ENCODE results near the gene BLOC1S3. TPM values are rescaled to one million over a fixed set of nuclear protein-coding genes. Genes with fewer than 3 reads are reported as not detected.

Gene BLOC1S3
- total and polyA plus RNA-seq, 4 experiments from 2014 or later = 5.3 to 29.9 (median 20.9) TPM

DNA sequence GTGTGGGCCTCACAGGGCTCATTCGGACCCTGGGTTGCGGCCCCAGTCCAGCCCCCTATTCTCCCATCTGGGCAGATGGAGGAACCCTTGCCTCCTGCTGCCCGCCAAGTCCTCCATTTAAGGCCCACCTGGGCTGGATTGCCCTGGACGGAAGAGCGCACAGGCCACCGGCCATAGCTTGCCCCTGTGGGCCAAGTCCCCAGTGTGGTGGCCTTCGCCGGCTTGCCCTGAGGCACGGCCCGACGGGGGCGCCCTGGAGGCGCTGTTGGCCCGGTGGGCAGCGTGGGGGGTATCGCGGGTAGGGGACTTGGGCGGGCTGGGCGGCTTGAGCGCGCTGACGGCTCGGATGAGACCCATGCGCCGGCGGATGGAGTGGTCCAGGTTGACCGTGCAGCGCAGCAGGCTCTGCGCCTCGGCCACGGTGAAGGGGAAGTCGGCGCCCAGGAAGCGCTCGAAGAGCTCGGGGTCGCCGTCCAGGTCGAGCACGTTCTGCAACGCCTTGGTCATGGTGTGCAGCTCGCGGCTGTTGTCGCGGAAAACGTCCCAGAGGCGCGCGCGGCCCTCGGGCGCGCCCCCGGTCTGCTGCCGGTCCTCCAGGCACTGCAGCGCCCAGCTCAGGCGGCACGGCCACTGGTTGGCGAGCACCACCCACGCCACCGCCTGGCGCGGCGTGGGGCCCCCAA is 26.6 kb upstream of the BLOC1S3 start:
- H3K36me3 Mint-ChIP-seq = no peaks in the 10 kb centered on the region
- intact Hi-C loops (cut with micrococcal nuclease) = loop anchor here (1.0 kb wide), 1 partner anchor 26 kb away; the partner anchor contains the start of genes BLOC1S3 and TRAPPC6A
- no peak overlapping the region for H3K27ac ChIP-seq (ENCODE audit: low read depth, low read length)
- peak overlapping the region in 6 of 8 donors; percentile 17 to 72 (median 32) for H3K4me3 Mint-ChIP-seq
- POLR2A ChIA-PET (ENCODE audit: partially characterized antibody) = interaction anchor here (0.6 to 4.3 kb wide), 7 partner anchors 12 to 113 kb away, joined by 3 to 54 read pairs (median 5); partner anchors contain the start of genes BLOC1S3, CLASRP, PPP1R37 and TRAPPC6A
- H3K27ac Mint-ChIP-seq = peak overlapping the region in 2 of 7 donors; percentile 48 to 50
- no peaks in the 10 kb centered on the region for H3K9me3 ChIP-seq (ENCODE audit: control insufficient read depth in 1 of 2, low read length in 2 of 2)
- peaks cover 3% of the 10 kb centered on the region for H3K27me3 ChIP-seq (ENCODE audit: insufficient read depth, low read length)
- H3K4me3 ChIP-seq (ENCODE audit: low read length in 2 of 2) = peak overlapping the region in 1 of 2 donors; percentile 60
- DNase-seq = peak in 1 of 5 donors; percentile 13
- no peaks in the 10 kb centered on the region for H3K9me3 Mint-ChIP-seq
- CTCF ChIA-PET (ENCODE audit: partially characterized antibody) = interaction anchor here (0.5 to 1.8 kb wide), 5 partner anchors 16 to 181 kb away, joined by 3 to 7 read pairs (median 4); partner anchors contain the start of gene BLOC1S3
- no peaks in the 10 kb centered on the region for H3K36me3 ChIP-seq (ENCODE audit: insufficient read depth, low read length)
- peaks cover 14 to 37% (median 25%) of the 10 kb centered on the region in 4 donors for H3K4me1 Mint-ChIP-seq
- peaks cover 28% of the 10 kb centered on the region for H3K4me1 ChIP-seq (ENCODE audit: insufficient read depth, low read length)
- H3K27me3 Mint-ChIP-seq = peaks cover 1 to 6% of the 10 kb centered on the region in 2 donors

DNA sequence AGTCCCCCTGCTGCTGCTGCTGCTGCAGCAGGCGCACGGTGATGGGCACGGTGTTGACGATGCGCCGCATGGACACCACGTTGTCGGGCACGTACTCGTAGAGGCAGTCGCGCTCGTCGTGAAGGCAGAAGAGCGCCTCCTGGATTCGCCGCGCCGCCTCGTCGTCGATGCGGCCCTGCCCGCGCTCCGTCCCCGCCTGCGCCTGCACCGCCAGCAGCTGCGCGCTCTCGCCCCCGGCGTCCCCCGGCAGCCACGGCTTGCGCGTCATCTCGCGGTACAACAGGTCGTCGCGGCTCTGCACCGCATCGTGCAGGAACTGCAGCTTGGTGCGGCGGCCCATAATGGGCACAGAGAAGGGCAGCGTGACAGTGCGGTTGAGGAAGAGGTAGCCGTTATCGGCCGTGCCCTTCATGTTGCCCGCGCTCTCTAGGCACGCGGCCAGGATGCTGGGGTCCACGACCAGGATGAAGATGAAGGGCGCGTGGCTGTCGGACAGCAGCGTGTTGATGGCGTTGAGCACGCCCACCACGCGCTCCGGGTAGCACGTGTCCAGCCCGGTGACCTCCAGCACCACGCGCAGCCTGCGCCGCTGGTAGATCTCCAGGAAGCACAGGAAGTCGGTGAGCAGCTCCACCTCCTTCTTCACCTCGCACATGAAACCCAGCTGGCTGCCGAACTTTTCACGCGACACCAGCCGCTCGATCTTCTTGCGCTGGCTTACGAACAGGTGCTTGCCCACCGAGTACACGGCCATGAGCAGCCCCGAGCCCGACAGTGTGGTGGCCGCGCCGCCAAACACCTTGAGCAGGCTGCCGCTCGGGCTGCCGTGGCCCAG is 25.9 kb upstream of the BLOC1S3 start:
- Histone ChIP-seq H3K27me3 (ENCODE audit: insufficient read depth, low read length) (peaks cover 3% of the 10 kb centered on the region), H3K4me3 (ENCODE audit: low read length in 2 of 2) (peak overlapping the region in 1 of 2 donors; percentile 60), H3K36me3 (ENCODE audit: insufficient read depth, low read length) (no peaks in the 10 kb centered on the region), H3K4me1 (ENCODE audit: insufficient read depth, low read length) (peaks cover 28% of the 10 kb centered on the region), H3K27ac (ENCODE audit: low read depth, low read length) (no peak overlapping the region), H3K9me3 (ENCODE audit: control insufficient read depth in 1 of 2, low read length in 2 of 2) (no peaks in the 10 kb centered on the region)
- Mint-ChIP-seq H3K9me3 (no peaks in the 10 kb centered on the region), H3K27ac (peak overlapping the region; percentile 73 to 83 (median 76)), H3K27me3 (peaks cover 1 to 6% of the 10 kb centered on the region in 2 donors), H3K4me3 (peak overlapping the region; percentile 79 to 90 (median 82)), H3K4me1 (peaks cover 14 to 37% (median 25%) of the 10 kb centered on the region in 4 donors), H3K36me3 (no peaks in the 10 kb centered on the region)
- peak; percentile 52 to 69 (median 64) for DNase-seq
- intact Hi-C loops (cut with micrococcal nuclease) = loop anchor here (1.0 kb wide), 1 partner anchor 26 kb away; the partner anchor contains the start of genes BLOC1S3 and TRAPPC6A
- ChIA-PET CTCF (ENCODE audit: partially characterized antibody) (interaction anchor here (0.6 to 2.1 kb wide), 8 partner anchors 9 to 149 kb away, joined by 3 to 7 read pairs (median 4); partner anchors contain the start of gene BLOC1S3), POLR2A (ENCODE audit: partially characterized antibody) (interaction anchor here (0.7 to 4.3 kb wide), 10 partner anchors 10 to 198 kb away, joined by 3 to 54 read pairs (median 4); partner anchors contain the start of genes BLOC1S3, CLASRP, CLPTM1 and PPP1R37)

DNA sequence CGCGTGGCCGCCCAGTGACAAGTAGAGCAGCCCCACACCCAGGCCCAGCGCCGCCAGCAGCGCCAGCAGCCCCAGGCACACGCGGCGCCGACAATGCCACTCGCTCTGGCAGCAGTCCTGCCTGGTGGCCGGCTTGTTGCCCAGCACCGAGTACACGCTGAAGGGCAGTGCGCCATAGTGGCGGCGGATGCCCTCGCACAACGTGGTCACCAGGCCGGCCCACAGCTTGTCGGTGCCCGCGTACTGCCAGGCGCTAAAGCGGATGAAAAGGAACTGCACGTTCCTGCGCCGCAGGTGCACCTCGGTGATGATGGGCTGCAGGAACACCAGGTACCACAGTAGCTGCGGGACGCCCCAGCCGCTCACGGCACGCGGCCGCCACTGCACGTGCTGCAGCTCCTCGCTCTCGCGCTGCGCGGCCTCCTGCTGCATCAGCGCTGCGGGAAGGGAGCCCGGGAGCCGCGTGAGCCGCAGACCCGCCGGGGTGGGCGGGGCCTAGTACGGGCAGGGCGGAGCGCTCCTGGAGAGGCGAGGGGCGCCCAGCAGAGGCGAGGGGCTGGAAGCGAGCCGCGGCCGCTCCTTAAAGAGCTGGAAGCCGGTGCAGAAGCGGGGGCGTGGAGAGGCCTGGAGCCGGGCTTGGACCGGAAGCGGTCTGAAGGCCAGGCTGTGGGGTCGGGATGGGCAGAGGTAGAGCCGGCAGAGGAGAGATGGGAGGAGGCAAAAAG is 25.1 kb upstream of the BLOC1S3 start:
- peaks cover 14 to 37% (median 25%) of the 10 kb centered on the region in 4 donors for H3K4me1 Mint-ChIP-seq
- ChIA-PET CTCF (ENCODE audit: partially characterized antibody) (interaction anchor here (0.6 to 2.1 kb wide), 5 partner anchors 10 to 148 kb away, joined by 3 to 7 read pairs (median 3); partner anchors contain the start of gene BLOC1S3), POLR2A (ENCODE audit: partially characterized antibody) (interaction anchor here (1.0 to 4.3 kb wide), 9 partner anchors 9 to 199 kb away, joined by 3 to 54 read pairs (median 5); partner anchors contain the start of genes BLOC1S3, CLASRP, CLPTM1 and PPP1R37)
- Histone ChIP-seq H3K4me1 (ENCODE audit: insufficient read depth, low read length) (peaks cover 28% of the 10 kb centered on the region), H3K4me3 (ENCODE audit: low read length in 2 of 2) (peak overlapping the region in 1 of 2 donors; percentile 60), H3K36me3 (ENCODE audit: insufficient read depth, low read length) (no peaks in the 10 kb centered on the region), H3K9me3 (ENCODE audit: control insufficient read depth in 1 of 2, low read length in 2 of 2) (no peaks in the 10 kb centered on the region), H3K27me3 (ENCODE audit: insufficient read depth, low read length) (peaks cover 3% of the 10 kb centered on the region), H3K27ac (ENCODE audit: low read depth, low read length) (no peak overlapping the region)
- DNase-seq = peak; percentile 27 to 49 (median 38)
- H3K4me3 Mint-ChIP-seq = peak overlapping the region; percentile 68 to 86 (median 82)
- H3K27ac Mint-ChIP-seq = peak overlapping the region in 6 of 7 donors; percentile 38 to 75 (median 63)
- peaks cover 3 to 6% of the 10 kb centered on the region in 2 donors for H3K27me3 Mint-ChIP-seq
- H3K9me3 Mint-ChIP-seq = no peaks in the 10 kb centered on the region
- no peaks in the 10 kb centered on the region for H3K36me3 Mint-ChIP-seq
- intact Hi-C loops (cut with micrococcal nuclease) = no loop called here

DNA sequence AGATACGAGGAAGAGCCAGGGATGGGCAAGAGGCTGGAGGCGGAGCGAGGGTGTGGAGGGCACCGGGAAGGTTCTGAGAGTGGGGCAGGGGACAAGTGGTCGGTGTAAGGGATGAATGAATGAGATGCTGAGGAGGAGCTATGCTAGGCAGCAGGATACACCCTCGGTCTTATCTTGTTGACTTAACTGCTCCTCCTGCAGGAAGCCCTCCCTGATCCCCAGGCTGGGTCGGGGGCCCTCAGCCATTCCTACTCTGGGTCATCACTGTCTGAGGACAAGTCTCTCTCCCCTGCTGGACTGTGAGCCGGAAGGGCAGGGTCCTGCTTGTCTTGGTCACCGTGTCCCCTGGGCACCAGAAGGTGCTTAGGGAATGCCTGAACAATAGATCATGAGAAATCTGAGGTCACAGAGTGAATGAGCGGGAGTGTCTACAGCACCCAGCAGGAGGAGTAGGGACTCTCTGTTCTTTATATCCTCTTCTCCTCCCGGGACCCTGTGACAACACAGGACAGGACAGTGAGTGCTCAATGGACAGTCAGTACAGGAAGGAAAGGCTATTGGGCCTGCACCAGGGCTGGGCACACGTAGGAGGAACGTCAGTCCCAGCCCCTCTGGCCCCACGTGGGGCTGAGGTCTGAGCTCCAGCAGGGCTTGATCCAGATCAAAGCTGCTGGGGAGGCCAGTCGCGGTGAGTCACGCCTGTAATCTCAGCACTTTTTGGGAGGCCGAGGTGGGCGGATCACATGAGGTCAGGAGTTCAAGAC is 24.3 kb upstream of the BLOC1S3 start:
- CTCF ChIA-PET (ENCODE audit: partially characterized antibody) = interaction anchor here (1.5 to 2.1 kb wide), 2 partner anchors 11 to 51 kb away, joined by 3 to 4 read pairs; no protein-coding TSS in a partner anchor

DNA sequence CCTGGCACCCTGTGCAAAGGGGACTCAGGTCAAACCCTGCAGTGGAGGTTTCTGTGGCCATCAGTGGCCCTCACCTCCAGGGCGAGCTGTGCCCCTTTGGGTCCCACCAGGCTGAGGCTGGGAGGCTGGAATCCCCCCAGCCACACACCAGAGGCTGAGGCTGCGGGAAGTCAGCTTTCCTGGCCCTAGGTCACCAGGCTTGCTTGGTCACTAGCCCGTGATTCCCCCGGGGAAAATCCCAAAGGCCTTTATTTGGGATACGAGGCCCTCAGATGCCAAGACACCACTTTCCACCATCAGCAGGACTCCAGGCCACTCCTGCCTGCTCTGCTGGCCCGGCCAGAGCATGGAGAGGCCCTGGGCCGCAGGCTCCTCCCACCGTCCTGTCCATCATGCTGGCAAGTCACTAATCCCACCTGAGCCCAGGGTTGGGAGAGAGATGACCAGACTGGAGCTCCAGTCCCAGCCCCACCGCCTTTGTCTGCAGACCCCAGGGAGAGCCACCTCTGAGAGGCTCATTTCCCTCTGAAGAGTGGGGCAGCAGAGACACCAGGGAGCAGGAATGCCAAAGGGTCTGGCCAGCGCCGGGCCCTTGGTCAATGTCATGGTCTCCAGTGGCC is 22.5 kb upstream of the BLOC1S3 start:
- no peak overlapping the region for H3K4me3 Mint-ChIP-seq
- intact Hi-C loops (cut with micrococcal nuclease) = no loop called here
- no peaks in the 10 kb centered on the region for H3K9me3 Mint-ChIP-seq
- H3K4me1 ChIP-seq (ENCODE audit: insufficient read depth, low read length) = peaks cover 28% of the 10 kb centered on the region
- no peak overlapping the region for H3K27ac Mint-ChIP-seq
- no peak overlapping the region for H3K27ac ChIP-seq (ENCODE audit: low read depth, low read length)
- H3K4me1 Mint-ChIP-seq = peaks cover 13 to 34% (median 22%) of the 10 kb centered on the region in 4 donors
- H3K9me3 ChIP-seq (ENCODE audit: control insufficient read depth in 1 of 2, low read length in 2 of 2) = no peaks in the 10 kb centered on the region
- CTCF ChIA-PET (ENCODE audit: partially characterized antibody) = no interaction called here
- H3K36me3 Mint-ChIP-seq = no peaks in the 10 kb centered on the region
- peaks cover 3% of the 10 kb centered on the region for H3K27me3 ChIP-seq (ENCODE audit: insufficient read depth, low read length)
- H3K36me3 ChIP-seq (ENCODE audit: insufficient read depth, low read length) = no peaks in the 10 kb centered on the region
- peaks cover 3 to 6% of the 10 kb centered on the region in 2 donors for H3K27me3 Mint-ChIP-seq
- peak in 1 of 5 donors; percentile 25 for DNase-seq
- POLR2A ChIA-PET (ENCODE audit: partially characterized antibody) = interaction anchor here (1.4 kb wide), 1 partner anchor 63 kb away, joined by 3 read pairs; the partner anchor contains the start of gene PPP1R37
- no peak overlapping the region for H3K4me3 ChIP-seq (ENCODE audit: low read length in 2 of 2)

More for the DNA sequence above, 24.3 kb upstream of the BLOC1S3 start:
- no peaks in the 10 kb centered on the region for H3K9me3 Mint-ChIP-seq
- Histone ChIP-seq H3K36me3 (ENCODE audit: insufficient read depth, low read length) (no peaks in the 10 kb centered on the region), H3K4me3 (ENCODE audit: low read length in 2 of 2) (no peak overlapping the region), H3K27me3 (ENCODE audit: insufficient read depth, low read length) (peaks cover 3% of the 10 kb centered on the region), H3K27ac (ENCODE audit: low read depth, low read length) (no peak overlapping the region), H3K9me3 (ENCODE audit: control insufficient read depth in 1 of 2, low read length in 2 of 2) (no peaks in the 10 kb centered on the region), H3K4me1 (ENCODE audit: insufficient read depth, low read length) (peaks cover 28% of the 10 kb centered on the region)
- peak overlapping the region; percentile 8 to 74 (median 53) for H3K27ac Mint-ChIP-seq
- intact Hi-C loops (cut with micrococcal nuclease) = no loop called here
- no peaks in the 10 kb centered on the region for H3K36me3 Mint-ChIP-seq
- POLR2A ChIA-PET (ENCODE audit: partially characterized antibody) = interaction anchor here (1.1 to 4.3 kb wide), 5 partner anchors 9 to 62 kb away, joined by 4 to 54 read pairs (median 14); partner anchors contain the start of genes BLOC1S3, PPP1R37 and TRAPPC6A
- H3K4me1 Mint-ChIP-seq = peaks cover 12 to 34% (median 22%) of the 10 kb centered on the region in 4 donors
- peaks cover 3 to 6% of the 10 kb centered on the region in 2 donors for H3K27me3 Mint-ChIP-seq
- peak in 1 of 5 donors; percentile 35 for DNase-seq
- peak overlapping the region; percentile 54 to 76 (median 74) for H3K4me3 Mint-ChIP-seq

Measured in CD4-positive, alpha-beta memory T cell (primary cell).